D721Med (cell line): ENCODE results near the gene SMPD3.

ENCODE experiments used
- DNase-seq: peaks from one replicate; pipeline ENCODE4 v3.0.0; 2011; ENCODE audit warnings: low spot score; ENCODE audit not compliant: insufficient read length
- FAIRE-seq: peaks from 2 replicates; lab custom pipeline; 2011; peaks lifted over from hg19 to GRCh38; lab: Jason Lieb, UNC
- CTCF ChIP-seq: IDR thresholded peaks from 2 replicates; pipeline ENCODE4 v1.5.1; 2012; ENCODE audit warnings: mild to moderate bottlenecking, control low read depth; ENCODE audit not compliant: insufficient read depth; ENCODE audit errors: missing control alignments

SMPD3 gene

GRCh38 chr16:68357521-68357922 lies 90.8 kb downstream of the SMPD3 start:
- no peak for DNase-seq
- FAIRE-seq: no peak
- no peak for TF ChIP-seq CTCF

GRCh38 chr16:68356919-68357286 lies 91.4 kb downstream of the SMPD3 start:
- no peak for TF ChIP-seq CTCF
- FAIRE-seq (no peak), DNase-seq (no peak)

GRCh38 chr16:68356249-68356918 lies 91.9 kb downstream of the SMPD3 start:
- DNase-seq (no peak), FAIRE-seq (no peak)
- TF ChIP-seq CTCF: no peak

- FAIRE-seq: no peak
- no peak for TF ChIP-seq CTCF
- DNase-seq: no peak
These were observed 92.7 kb downstream of the SMPD3 start for GRCh38 chr16:68355447-68356248.

- DNase-seq (no peak), FAIRE-seq (no peak)
- no peak for TF ChIP-seq CTCF
These were observed 93.5 kb downstream of the SMPD3 start for GRCh38 chr16:68354816-68355215.

- FAIRE-seq: no peak
- DNase-seq: no peak
These were observed 94.9 kb downstream of the SMPD3 start for GRCh38 chr16:68353366-68353765.

More at GRCh38 chr16:68353366-68353765, 94.9 kb downstream of the SMPD3 start:
- TF ChIP-seq CTCF: no peak
